ENCODE measurements around the gene CNTRL. TPM values are rescaled to one million over a fixed set of nuclear protein-coding genes. Genes with fewer than 3 reads are reported as not detected.

CNTRL gene
- total RNA-seq, 4 donors from 2014 or later, result 9.9 to 23.0 (median 15.4) TPM

- WGBS, 2 donors, result 78 to 81% methylated on average over 2 of the region's 2 CpGs
- no peak overlapping the region for H3K27ac ChIP-seq
- TF ChIP-seq CTCF (IDR thresholded peaks at IDR 0.05), result no peak
- TF ChIP-seq POLR2A (IDR thresholded peaks at IDR 0.05), result no peak
- no peaks in the 10 kb centered on the region for H3K27me3 ChIP-seq
- peaks cover 18 to 19% of the 10 kb centered on the region in 2 donors for H3K4me1 ChIP-seq
- intact Hi-C loops (cut with DNase I), result no loop called here
- DNase-seq, result no peak
- no peaks in the 10 kb centered on the region for H3K9me3 ChIP-seq
- no peaks in the 10 kb centered on the region for H3K36me3 ChIP-seq
- H3K4me3 ChIP-seq (replicated peaks in 1 of 3), result no peak overlapping the region
Measured at GRCh38 chr9:121204121-121204520, 129.4 kb downstream of the CNTRL start.

- no peak overlapping the region for H3K4me3 ChIP-seq (replicated peaks in 1 of 3)
- intact Hi-C loops (cut with DNase I), result no loop called here
- no peak for DNase-seq
- H3K27me3 ChIP-seq, result no peaks in the 10 kb centered on the region
- peaks cover 13 to 14% of the 10 kb centered on the region in 2 donors for H3K4me1 ChIP-seq
- H3K36me3 ChIP-seq, result no peaks in the 10 kb centered on the region
- H3K9me3 ChIP-seq, result no peaks in the 10 kb centered on the region
- H3K27ac ChIP-seq, result no peak overlapping the region
- TF ChIP-seq POLR2A (IDR thresholded peaks at IDR 0.05) (no peak), CTCF (IDR thresholded peaks at IDR 0.05) (no peak)
Measured at GRCh38 chr9:121204611-121205010, 129.9 kb downstream of the CNTRL start.

GRCh38 chr9:121206516-121207370, 132.0 kb downstream of the CNTRL start:
- intact Hi-C loops (cut with DNase I), result no loop called here
- Histone ChIP-seq H3K36me3 (no peaks in the 10 kb centered on the region), H3K4me1 (peaks cover 5 to 6% of the 10 kb centered on the region in 2 donors), H3K27me3 (no peaks in the 10 kb centered on the region), H3K27ac (no peak overlapping the region), H3K9me3 (no peaks in the 10 kb centered on the region), H3K4me3 (replicated peaks in 1 of 3) (no peak overlapping the region)
- DNase-seq, result peak in 1 of 2 donors; percentile 38
- WGBS, 2 donors, result 42 to 45% methylated on average over 8 of the region's 8 CpGs
- TF ChIP-seq CTCF (IDR thresholded peaks at IDR 0.05) (no peak), POLR2A (IDR thresholded peaks at IDR 0.05) (no peak)

- no peaks in the 10 kb centered on the region for H3K27me3 ChIP-seq
- TF ChIP-seq POLR2A (IDR thresholded peaks at IDR 0.05), result no peak
- TF ChIP-seq CTCF (IDR thresholded peaks at IDR 0.05), result no peak
- no peaks in the 10 kb centered on the region for H3K9me3 ChIP-seq
- peaks cover 1 to 3% of the 10 kb centered on the region in 2 donors for H3K4me1 ChIP-seq
- no peak overlapping the region for H3K27ac ChIP-seq
- H3K4me3 ChIP-seq (replicated peaks in 1 of 3), result no peak overlapping the region
- intact Hi-C loops (cut with DNase I), result no loop called here
- 69 to 76% methylated on average over 2 of the region's 2 CpGs for WGBS, 2 donors
- H3K36me3 ChIP-seq, result no peaks in the 10 kb centered on the region
- DNase-seq, result no peak
Measured at GRCh38 chr9:121207371-121207940, 132.7 kb downstream of the CNTRL start.

- H3K36me3 ChIP-seq, result no peaks in the 10 kb centered on the region
- DNase-seq, result no peak
- no peak overlapping the region for H3K4me3 ChIP-seq (replicated peaks in 1 of 3)
- intact Hi-C loops (cut with DNase I), result loop anchor here (5.0 kb wide), 3 partner anchors 57 to 187 kb away; partner anchors contain the start of gene GSN
- TF ChIP-seq POLR2A (IDR thresholded peaks at IDR 0.05) (no peak), CTCF (IDR thresholded peaks at IDR 0.05) (no peak)
- H3K9me3 ChIP-seq, result no peaks in the 10 kb centered on the region
- H3K4me1 ChIP-seq, result peaks cover 0 to 7% of the 10 kb centered on the region in 2 donors
- H3K27ac ChIP-seq, result no peak overlapping the region
- H3K27me3 ChIP-seq, result no peaks in the 10 kb centered on the region
- 93 to 94% methylated on average over 5 of the region's 5 CpGs for WGBS, 2 donors
Measured at GRCh38 chr9:121210536-121210935, 135.8 kb downstream of the CNTRL start.

All from thyroid gland (tissue), 4 donors.